HG02623 (cell line): ENCODE data around the gene SCAF11.
"Not testable (repeated sequence)": the region's sequence is repeated elsewhere in the genome, so short reads cannot be mapped to it uniquely, and the experiment has no call there.

Source experiments
- ATAC-seq: cut with Tn5 transposase; IDR thresholded peaks from one replicate; pipeline ENCODE4 v1.9.1; 2021; ENCODE audit warnings: moderate library complexity; ENCODE audit not compliant: unreplicated experiment

Gene SCAF11, protein sequence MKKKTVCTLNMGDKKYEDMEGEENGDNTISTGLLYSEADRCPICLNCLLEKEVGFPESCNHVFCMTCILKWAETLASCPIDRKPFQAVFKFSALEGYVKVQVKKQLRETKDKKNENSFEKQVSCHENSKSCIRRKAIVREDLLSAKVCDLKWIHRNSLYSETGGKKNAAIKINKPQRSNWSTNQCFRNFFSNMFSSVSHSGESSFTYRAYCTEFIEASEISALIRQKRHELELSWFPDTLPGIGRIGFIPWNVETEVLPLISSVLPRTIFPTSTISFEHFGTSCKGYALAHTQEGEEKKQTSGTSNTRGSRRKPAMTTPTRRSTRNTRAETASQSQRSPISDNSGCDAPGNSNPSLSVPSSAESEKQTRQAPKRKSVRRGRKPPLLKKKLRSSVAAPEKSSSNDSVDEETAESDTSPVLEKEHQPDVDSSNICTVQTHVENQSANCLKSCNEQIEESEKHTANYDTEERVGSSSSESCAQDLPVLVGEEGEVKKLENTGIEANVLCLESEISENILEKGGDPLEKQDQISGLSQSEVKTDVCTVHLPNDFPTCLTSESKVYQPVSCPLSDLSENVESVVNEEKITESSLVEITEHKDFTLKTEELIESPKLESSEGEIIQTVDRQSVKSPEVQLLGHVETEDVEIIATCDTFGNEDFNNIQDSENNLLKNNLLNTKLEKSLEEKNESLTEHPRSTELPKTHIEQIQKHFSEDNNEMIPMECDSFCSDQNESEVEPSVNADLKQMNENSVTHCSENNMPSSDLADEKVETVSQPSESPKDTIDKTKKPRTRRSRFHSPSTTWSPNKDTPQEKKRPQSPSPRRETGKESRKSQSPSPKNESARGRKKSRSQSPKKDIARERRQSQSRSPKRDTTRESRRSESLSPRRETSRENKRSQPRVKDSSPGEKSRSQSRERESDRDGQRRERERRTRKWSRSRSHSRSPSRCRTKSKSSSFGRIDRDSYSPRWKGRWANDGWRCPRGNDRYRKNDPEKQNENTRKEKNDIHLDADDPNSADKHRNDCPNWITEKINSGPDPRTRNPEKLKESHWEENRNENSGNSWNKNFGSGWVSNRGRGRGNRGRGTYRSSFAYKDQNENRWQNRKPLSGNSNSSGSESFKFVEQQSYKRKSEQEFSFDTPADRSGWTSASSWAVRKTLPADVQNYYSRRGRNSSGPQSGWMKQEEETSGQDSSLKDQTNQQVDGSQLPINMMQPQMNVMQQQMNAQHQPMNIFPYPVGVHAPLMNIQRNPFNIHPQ (N-terminal part only)

GRCh38 chr12:45990468-45991283 is at the start of gene SCAF11:
Gene SCAF11, minus strand, starts transcription at chr12:45990574. Its CDS starts 26,407 bp downstream, at chr12:45964167.
- ATAC-seq: peak; percentile 57

DNA sequence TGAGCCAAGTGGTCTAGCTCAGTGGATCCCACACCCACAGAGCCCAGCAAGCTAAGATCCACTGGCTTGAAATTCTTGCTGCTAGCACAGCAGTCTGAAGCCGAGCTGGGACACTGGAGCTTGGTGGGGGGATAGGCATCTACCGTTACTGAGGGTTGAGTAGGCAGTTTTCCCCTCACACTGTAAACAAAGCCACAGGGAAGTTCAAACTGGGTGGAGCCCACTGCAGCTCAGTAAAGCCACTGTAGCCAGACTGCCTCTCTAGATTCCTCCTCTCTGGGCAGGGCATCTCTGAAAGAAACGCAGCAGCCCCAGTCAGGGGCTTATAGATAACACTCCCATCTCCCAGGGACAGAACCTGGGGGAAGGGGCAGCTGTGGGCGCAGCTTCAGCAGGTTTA is 46.7 kb upstream of the SCAF11 start:
- ATAC-seq: not testable (repeated sequence)

DNA sequence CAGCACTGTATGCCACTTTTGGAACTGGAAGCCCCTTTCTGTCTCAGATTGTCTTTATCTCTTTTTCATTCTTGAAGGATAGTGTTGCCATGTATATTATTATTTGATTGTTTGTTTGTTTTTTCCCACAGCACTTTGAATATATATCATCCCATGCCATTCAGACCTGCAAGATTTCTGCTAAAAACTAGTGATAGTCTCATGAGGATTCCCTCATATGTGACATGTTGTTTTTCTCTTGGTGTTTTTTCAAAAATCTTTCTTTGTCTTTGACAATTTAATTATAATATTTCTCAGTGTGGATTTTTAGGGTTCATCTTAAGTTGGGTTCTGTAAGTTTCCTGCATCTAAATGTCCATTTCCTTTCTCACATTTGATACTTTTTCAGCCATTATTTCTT is 36.8 kb upstream of the SCAF11 start:
- ATAC-seq: no peak

DNA sequence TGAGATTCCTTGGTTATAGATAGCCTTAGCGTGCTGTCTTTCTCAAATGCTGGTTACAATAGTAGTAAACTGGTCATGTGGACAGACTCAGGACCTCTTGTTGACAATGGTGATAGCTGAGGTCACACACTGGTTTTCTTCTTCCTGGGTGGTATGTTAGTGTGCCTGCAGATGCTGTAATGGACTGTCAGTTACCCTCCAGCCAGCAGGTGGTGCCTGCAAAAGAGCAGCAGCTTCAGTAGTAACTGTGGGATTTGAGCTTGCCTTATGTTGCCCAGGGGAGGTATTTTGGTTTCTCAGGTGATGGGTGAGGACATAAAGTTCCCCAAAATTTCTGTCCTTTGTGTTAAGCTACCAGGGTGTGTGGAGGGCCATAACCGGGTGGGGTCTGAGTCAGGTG is 33.7 kb upstream of the SCAF11 start:
- no peak for ATAC-seq

GRCh38 chr12:46020768-46021167 is 30.4 kb upstream of the SCAF11 start:
- no peak for ATAC-seq

DNA sequence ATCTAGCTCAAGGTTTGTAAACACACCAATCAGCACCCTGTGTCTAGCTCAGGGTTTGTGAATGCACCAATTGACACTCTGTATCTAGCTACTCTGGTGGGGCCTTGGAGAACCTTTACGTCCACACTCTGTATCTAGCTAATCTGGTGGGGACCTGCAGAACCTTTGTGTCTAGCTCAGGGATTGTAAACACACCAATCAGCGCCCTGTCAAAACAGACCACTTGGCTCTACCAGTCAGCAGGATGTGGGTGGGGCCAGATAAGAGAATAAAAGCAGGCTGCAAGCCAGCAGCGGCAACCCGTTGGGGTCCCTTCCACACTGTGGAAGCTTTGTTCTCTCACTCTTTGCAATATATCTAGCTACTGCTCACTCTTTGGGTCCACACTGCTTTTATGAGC is 28.3 kb upstream of the SCAF11 start:
- ATAC-seq: not testable (repeated sequence)

DNA sequence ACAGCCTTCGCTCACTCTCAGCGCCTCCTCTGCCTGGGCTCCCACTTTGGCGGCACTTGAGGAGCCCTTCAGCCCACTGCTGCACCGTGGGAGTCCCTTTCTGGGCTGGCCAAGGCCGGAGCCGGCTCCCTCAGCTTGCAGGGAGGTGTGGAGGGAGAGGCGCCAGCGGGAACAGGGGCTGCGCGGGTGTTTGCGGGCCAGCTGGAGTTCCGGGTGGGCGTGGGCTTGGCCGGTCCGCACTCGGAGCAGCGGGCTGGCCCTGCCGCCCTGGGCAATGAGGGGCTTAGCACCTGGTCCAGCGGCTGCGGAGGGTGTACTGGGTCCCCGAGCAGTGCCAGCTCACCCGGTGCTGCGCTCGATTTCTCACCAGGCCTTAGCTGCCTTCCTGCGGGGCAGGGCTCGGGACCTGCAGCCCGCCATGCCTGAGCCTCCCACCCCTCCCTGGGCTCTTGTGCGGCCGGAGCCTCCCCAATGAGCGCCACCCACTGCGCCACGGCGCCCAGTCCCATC is 27.5 kb upstream of the SCAF11 start:
- not testable (repeated sequence) for ATAC-seq

GRCh38 chr12:46005823-46006222 is 15.4 kb upstream of the SCAF11 start:
- ATAC-seq: no peak

- no peak for ATAC-seq
These were observed 14.9 kb upstream of the SCAF11 start for GRCh38 chr12:46005151-46005797.

GRCh38 chr12:46004715-46005114 is 14.3 kb upstream of the SCAF11 start:
- no peak for ATAC-seq

GRCh38 chr12:46000076-46000475 is 9.7 kb upstream of the SCAF11 start:
- not testable (repeated sequence) for ATAC-seq

DNA sequence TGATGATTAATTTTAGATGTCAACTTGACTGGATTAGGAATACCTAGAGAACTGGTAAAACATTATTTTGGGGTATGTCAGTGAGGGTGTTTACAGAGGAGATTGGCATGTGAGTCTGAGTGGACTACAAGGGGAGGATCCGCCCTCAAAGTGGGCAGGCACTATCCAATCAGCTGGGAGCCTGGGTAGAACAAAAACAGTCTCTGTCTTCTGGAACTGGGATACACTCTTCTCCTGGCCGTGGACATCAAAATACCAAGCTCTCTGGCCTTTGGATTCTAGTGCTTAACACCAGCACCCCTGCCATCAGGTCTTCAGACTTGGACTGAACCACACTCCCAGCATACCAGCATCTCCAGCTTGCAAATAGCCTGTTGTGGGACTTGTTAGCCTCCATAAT is 4.4 kb upstream of the SCAF11 start:
- ATAC-seq: no peak

- peak; percentile 24 for ATAC-seq
These were observed 1.2 kb upstream of the SCAF11 start for GRCh38 chr12:45991284-45992249.

- peak; percentile 17 for ATAC-seq
These were observed 480 bp downstream of the SCAF11 start for GRCh38 chr12:45989721-45990467.

DNA sequence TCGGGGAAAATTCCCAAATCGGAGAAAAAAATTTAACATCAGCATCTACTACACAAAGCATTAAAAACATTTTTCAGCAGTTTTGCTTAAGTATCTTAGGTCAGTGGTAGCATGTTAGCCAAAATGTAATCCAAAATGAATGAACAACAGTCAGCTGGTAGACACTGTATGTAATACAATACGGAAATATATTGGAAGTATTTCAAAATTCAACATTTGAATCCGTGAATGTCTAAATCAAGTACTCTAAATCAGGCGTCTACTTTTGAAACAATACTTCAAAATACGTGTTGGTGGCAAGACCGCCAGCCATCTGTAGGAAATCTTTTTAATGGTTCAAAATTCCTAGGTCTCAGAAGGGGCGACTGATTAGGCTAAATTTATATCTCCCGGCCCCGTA is 1.1 kb downstream of the SCAF11 start:
- ATAC-seq: no peak

GRCh38 chr12:45988264-45988663 is 2.1 kb downstream of the SCAF11 start:
- no peak for ATAC-seq

DNA sequence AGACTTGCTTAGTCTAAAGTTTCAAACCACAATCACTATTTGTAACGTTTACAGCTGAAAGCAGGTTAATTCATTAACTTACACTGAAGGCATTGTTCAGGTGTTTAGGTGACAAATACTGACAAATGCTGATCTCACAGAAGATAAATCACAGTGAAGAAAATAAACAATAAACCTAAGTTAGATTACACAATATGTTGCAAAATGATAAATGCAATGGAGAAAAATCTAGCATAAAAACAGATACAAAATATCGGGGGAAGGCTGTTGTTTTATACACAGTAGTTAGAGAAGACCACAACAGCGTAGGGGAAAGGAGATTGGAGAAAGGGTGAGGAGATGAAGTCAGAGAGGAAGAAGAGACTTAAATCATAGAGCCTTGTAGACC is 3.0 kb downstream of the SCAF11 start:
- ATAC-seq: no peak
